IPS-18a (cell line): ENCODE measurements around the gene RGS11.
"Not testable (repeated sequence)": the region's sequence is repeated elsewhere in the genome, so short reads cannot be mapped to it uniquely, and the experiment has no call there.

Experiments
- H3K27ac ChIP-seq: one replicate; pipeline ENCODE4 v1.5.1; 2013; ENCODE audit warnings: low read length
- H3K27me3 ChIP-seq: one replicate; pipeline ENCODE4 v1.6.1; 2013; ENCODE audit warnings: mild to moderate bottlenecking, low read length; ENCODE audit not compliant: control insufficient read depth, insufficient read depth
- H3K36me3 ChIP-seq: one replicate; pipeline ENCODE4 v1.6.1; 2013; ENCODE audit warnings: low read depth, low read length; ENCODE audit not compliant: control insufficient read depth
- H3K4me1 ChIP-seq: one replicate; pipeline ENCODE4 v1.6.1; 2013; ENCODE audit warnings: low read depth, low read length; ENCODE audit not compliant: control insufficient read depth
- H3K4me3 ChIP-seq: one replicate; pipeline ENCODE4 v1.5.1; 2013; ENCODE audit warnings: low read length
- H3K9ac ChIP-seq: one replicate; pipeline ENCODE4 v1.6.1; 2013; ENCODE audit warnings: mild to moderate bottlenecking, low read length, moderate library complexity
- H3K9me3 ChIP-seq: one replicate; pipeline ENCODE4 v1.6.1; 2013; ENCODE audit warnings: low read depth, low read length; ENCODE audit not compliant: control insufficient read depth

The RGS11 gene

DNA sequence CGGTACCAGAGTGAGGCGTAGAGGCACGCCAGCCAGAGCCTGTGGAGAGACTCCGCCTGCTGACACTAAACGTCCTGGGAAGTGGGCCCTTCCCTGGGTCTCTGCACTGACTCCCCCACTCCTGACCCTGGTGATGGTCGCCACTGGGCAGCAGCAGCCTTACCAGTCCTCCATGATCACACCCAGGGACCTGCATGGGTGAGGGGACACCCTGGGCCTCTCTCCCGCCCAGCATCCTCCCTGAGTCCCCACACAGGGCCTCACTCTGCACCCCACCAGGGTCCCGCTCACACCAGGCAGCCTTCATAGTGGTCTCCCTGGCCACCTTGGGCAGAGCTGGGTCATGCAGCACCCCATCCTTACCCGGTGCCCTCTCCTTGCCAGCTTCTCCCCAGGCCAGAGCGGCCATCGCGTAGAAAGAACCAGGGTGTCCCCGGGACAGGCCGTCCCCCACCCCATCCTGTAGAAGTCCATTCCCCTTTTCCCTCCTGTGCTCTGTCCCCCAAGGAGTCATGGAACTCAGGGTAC, 10.7 kb downstream of the RGS11 start:
- H3K9me3 ChIP-seq: no peaks in the 10 kb centered on the region
- H3K27me3 ChIP-seq: no peaks in the 10 kb centered on the region
- H3K9ac ChIP-seq: no peak overlapping the region
- H3K36me3 ChIP-seq: peaks cover 17% of the 10 kb centered on the region
- H3K4me1 ChIP-seq: no peaks in the 10 kb centered on the region
- H3K4me3 ChIP-seq: no peak overlapping the region
- no peak overlapping the region for H3K27ac ChIP-seq

DNA sequence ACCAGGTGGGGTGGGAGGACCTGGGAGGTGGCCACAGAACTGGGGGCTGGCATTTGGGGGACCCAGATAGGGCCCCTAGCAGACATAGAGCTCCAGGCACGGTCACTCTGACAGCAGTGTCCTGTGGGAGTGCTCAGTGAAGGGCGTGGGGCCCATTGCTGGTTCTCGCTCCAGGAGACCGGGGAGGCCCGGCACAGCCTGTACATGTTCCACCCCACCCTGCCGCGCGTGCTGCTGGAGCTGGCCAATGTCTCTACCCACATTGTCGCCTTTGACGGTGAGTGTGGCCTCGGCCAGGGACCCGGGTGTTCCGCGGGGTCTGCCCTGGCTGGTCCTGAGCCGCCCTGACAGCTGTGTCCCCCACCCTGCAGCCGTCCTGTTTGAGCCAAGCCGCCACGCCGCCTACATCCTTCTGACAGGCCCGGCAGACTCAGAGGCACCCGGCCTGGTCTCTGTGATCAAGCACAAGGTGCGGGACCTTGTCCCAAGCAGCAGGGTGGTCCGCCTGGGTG, 11.2 kb downstream of the RGS11 start:
- H3K27ac ChIP-seq: no peak overlapping the region
- peaks cover 17% of the 10 kb centered on the region for H3K36me3 ChIP-seq
- H3K4me3 ChIP-seq: no peak overlapping the region
- no peaks in the 10 kb centered on the region for H3K9me3 ChIP-seq
- no peaks in the 10 kb centered on the region for H3K4me1 ChIP-seq
- H3K9ac ChIP-seq: no peak overlapping the region
- H3K27me3 ChIP-seq: no peaks in the 10 kb centered on the region

DNA sequence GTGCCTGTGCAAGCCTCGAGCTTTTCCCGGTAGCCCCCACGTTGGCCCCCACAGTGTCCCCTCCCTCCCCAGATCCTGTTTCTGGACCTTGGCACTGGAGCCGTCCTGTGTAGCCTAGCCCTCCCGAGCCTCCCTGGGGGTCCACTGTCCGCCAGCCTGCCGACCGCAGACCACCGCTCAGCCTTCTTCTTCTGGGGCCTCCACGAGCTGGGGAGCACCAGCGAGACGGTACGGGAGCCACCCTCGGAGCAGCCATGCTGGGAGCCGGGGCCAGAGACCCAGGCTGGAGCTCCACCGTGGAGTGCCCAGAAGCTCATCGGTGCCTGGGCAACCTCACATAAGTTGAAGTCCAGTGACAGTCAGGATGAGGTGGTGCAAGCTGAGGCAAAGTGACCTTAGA, 11.8 kb downstream of the RGS11 start:
- no peak overlapping the region for H3K4me3 ChIP-seq

DNA sequence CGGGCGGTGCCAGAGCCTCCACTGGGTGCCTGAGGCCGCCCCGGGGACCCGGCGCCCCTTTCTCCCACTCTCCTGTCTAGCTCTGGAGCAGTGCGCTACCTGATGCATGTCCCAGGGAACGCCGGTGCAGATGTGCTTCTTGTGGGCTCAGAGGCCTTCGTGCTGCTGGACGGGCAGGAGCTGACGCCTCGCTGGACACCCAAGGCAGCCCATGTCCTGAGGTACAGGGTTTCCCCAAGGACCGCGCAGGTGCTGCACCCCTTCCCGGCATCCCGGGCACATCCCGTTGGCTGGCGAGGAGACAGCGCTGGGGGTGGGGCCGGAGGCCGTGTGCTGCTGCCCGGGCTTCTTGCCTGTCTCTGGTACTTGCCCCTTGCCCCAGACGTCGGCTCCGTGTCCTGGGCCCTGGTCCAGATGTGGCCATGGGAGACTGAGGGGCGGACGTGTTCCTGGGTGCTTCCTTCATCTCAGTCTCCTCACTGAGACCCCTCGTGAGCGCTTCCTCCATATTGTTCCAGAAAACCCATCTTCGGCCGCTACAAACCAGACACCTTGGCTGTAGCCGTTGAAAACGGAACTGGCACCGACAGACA, 12.5 kb downstream of the RGS11 start:
- no peak overlapping the region for H3K27ac ChIP-seq
- H3K27me3 ChIP-seq: no peaks in the 10 kb centered on the region
- no peak overlapping the region for H3K9ac ChIP-seq
- H3K4me3 ChIP-seq: no peak overlapping the region
- peaks cover 17% of the 10 kb centered on the region for H3K36me3 ChIP-seq
- H3K9me3 ChIP-seq: no peaks in the 10 kb centered on the region
- H3K4me1 ChIP-seq: no peaks in the 10 kb centered on the region

More for the DNA sequence above, 11.8 kb downstream of the RGS11 start:
- H3K36me3 ChIP-seq: peaks cover 17% of the 10 kb centered on the region
- H3K27ac ChIP-seq: no peak overlapping the region
- no peaks in the 10 kb centered on the region for H3K9me3 ChIP-seq
- H3K4me1 ChIP-seq: no peaks in the 10 kb centered on the region
- no peaks in the 10 kb centered on the region for H3K27me3 ChIP-seq
- no peak overlapping the region for H3K9ac ChIP-seq

DNA sequence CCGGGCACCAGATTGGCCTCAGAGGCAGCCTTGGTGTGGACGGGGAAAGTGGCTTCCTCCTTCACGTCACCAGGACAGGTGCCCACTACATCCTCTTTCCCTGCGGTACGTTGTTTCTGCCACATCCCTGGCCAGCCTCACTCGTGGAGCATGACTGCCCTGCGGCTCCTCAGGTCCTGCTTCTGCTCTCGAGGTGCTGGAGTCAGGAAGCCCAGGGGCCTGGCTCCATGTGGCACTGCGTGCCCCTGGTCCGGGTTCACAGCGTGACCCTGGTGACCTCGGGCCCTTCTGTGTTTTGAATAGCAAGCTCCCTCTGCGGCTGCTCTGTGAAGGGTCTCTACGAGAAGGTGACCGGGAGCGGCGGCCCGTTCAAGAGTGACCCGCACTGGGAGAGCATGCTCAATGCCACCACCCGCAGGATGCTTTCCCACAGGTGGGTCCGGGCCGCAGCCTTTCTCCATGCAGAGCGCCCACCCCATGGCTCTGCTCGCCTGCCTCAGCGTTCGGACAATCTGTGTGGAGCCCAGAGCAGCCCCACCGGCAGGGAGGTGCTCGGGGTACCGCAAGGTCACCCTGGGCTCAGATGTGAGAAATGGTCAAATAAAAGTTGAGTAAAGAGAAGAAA, 13.5 kb downstream of the RGS11 start:
- Histone ChIP-seq H3K9me3 (no peaks in the 10 kb centered on the region), H3K36me3 (peaks cover 17% of the 10 kb centered on the region), H3K9ac (no peak overlapping the region), H3K27ac (no peak overlapping the region), H3K27me3 (no peaks in the 10 kb centered on the region), H3K4me1 (no peaks in the 10 kb centered on the region), H3K4me3 (no peak overlapping the region)

DNA sequence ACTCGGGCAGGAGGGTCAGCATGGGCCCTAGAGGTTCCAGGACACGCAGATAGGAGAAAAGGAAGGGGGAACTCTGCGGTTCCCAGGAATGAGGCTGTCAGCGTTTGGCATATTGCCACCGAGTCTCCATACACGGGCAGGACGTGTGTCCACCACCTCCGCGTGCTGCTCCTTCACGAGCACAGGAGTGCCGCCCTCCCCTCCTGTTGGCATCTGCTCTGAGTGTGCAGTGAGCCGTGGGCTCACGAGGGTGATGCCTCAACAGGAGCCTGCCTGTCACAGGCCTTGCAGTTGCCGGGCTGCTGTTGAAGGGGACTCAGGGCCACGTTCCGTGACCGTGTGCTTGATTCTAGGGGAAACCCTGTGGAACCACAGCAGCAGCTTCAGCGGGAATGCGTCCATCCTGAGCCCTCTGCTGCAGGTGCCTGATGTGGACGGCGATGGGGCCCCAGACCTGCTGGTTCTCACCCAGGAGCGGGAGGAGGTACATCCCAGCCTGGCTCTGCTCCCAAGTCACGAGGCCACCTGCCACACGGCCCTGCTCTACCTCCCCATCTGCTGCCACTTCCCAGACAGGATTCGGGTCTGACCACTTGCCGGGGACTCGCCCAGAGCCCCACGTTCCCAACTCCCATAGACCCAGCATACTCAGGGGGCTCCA, 14.6 kb downstream of the RGS11 start:
- H3K27me3 ChIP-seq: no peaks in the 10 kb centered on the region
- no peak overlapping the region for H3K27ac ChIP-seq
- H3K36me3 ChIP-seq: peaks cover 17% of the 10 kb centered on the region
- no peaks in the 10 kb centered on the region for H3K9me3 ChIP-seq
- H3K9ac ChIP-seq: no peak overlapping the region
- no peak overlapping the region for H3K4me3 ChIP-seq
- no peaks in the 10 kb centered on the region for H3K4me1 ChIP-seq

DNA sequence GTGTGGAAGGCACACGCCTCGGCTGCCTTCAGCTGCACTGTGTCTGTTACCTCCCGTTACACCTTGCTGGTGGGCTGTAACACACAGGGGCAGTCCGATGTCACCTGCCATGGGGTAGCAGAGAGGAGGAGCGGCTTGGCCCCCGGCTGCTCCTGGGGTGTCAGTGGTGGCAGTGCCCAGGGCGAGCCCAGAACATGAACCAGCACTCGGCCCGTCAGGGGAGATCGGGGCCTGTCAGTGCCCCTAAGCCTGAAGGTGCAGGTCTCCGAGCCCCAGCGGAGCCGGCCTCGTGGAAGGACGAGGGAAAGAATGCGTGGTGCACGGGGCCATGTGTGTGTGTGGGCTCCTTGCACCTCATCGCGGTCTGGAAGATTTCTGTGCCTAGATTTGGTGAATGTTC, 15.4 kb downstream of the RGS11 start:
- H3K4me1 ChIP-seq: no peaks in the 10 kb centered on the region
- H3K9me3 ChIP-seq: no peaks in the 10 kb centered on the region
- H3K27me3 ChIP-seq: no peaks in the 10 kb centered on the region
- H3K9ac ChIP-seq: no peak overlapping the region
- H3K27ac ChIP-seq: no peak overlapping the region
- no peak overlapping the region for H3K4me3 ChIP-seq
- H3K36me3 ChIP-seq: peaks cover 23% of the 10 kb centered on the region

DNA sequence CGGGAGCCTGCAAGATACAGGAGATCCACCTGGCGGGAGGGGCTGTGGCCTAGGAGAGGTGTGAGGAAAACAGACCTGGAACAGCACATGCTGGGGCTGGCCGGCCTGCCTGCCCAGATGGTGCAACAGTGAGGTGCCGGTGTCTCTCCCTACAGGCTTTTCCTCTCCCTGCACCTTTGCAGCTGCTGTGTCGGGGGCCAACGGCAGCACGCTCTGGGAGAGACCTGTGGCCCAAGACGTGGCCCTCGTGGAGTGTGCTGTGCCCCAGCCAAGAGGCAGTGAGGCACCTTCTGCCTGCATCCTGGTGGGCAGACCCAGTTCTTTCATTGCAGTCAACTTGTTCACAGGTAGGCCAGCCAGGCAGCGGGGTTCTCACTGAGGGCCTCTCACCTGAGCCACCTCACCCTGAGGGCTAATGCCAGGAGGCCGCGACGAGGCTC, 15.9 kb downstream of the RGS11 start:
- H3K9me3 ChIP-seq: no peaks in the 10 kb centered on the region
- H3K27me3 ChIP-seq: no peaks in the 10 kb centered on the region
- no peaks in the 10 kb centered on the region for H3K4me1 ChIP-seq
- no peak overlapping the region for H3K9ac ChIP-seq
- no peak overlapping the region for H3K4me3 ChIP-seq
- no peak overlapping the region for H3K27ac ChIP-seq
- H3K36me3 ChIP-seq: peaks cover 27% of the 10 kb centered on the region

DNA sequence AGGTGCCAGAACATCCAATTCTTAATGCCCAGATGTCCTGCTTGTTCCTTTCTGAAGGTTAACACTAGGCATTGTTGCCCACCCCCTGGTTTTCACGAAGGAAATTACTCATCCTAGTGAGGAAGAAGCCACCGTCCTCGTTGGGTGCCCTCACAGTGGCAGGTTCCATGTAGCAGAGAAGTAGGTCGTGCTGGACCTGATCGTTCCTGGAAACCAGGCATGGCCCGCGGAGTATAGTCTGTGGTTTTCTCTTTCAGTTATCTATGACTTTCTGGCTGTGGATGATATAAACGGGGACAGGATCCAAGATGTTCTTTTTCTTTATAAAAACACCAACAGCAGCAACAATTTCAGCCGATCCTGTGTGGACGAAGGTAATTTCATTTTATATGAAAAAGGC, 16.5 kb downstream of the RGS11 start:
- H3K27me3 ChIP-seq: no peaks in the 10 kb centered on the region
- H3K4me1 ChIP-seq: no peaks in the 10 kb centered on the region
- peaks cover 31% of the 10 kb centered on the region for H3K36me3 ChIP-seq
- H3K9ac ChIP-seq: no peak overlapping the region
- H3K27ac ChIP-seq: no peak overlapping the region
- H3K4me3 ChIP-seq: no peak overlapping the region
- H3K9me3 ChIP-seq: no peaks in the 10 kb centered on the region

DNA sequence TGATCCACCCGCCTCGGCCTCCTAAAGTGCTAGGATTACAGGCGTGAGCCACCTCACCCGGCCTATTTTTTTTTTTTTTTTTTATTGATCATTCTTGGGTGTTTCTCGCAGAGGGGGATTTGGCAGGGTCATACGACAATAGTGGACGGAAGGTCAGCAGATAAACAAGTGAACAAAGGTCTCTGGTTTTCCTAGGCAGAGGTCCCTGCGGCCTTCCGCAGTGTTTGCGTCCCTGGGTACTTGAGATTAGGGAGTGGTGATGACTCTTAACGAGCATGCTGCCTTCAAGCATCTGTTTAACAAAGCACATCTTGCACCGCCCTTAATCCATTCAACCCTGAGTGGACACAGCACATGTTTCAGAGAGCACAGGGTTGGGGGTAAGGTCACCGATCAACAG, 17.7 kb downstream of the RGS11 start:
- H3K4me1 ChIP-seq, H3K27me3 ChIP-seq, H3K9ac ChIP-seq, H3K27ac ChIP-seq, H3K4me3 ChIP-seq, H3K9me3 ChIP-seq: not testable (repeated sequence)
- peaks cover 30% of the 10 kb centered on the region for H3K36me3 ChIP-seq

DNA sequence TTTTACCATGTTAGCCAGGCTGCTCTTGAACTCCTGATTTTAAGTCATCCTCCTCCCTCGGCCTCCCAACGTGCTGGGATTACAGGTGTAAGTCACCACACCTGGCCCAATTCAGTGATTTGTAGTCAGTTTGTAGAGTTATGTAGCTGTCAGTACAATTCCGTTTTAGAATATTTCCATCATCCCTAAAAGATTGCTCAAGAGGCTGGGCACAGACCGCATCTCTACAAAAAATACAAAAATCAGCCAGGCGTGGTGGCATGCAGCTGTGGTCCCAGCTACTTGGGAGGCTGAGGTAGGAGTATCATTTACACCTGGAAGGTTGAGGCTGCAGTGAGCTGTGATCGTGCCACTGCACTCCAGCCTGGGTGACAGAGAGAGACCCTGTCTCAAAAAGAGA, 20.6 kb downstream of the RGS11 start:
- Histone ChIP-seq H3K9ac (no peak overlapping the region), H3K4me3 (no peak overlapping the region), H3K27me3 (no peaks in the 10 kb centered on the region), H3K27ac (no peak overlapping the region), H3K4me1 (no peaks in the 10 kb centered on the region), H3K9me3 (no peaks in the 10 kb centered on the region), H3K36me3 (peaks cover 22% of the 10 kb centered on the region)
